ENCODE data around the gene CBR3. TPM values are rescaled to one million over a fixed set of nuclear protein-coding genes. Genes with fewer than 3 reads are reported as not detected.
A peak's percentile ranks its signal among the peaks of the same experiment; 100 is the strongest.

CBR3 gene
- total RNA-seq, 1 donor from 2014 or later, result 3.5 TPM

GRCh38 chr21:36148886-36149285 is 14.0 kb downstream of the CBR3 start:
- Mint-ChIP-seq H3K36me3 (ENCODE audit: low read depth) (no peaks in the 10 kb centered on the region), H3K27me3 (ENCODE audit: low read depth) (no peaks in the 10 kb centered on the region), H3K4me1 (ENCODE audit: low read depth) (peaks cover 7% of the 10 kb centered on the region), H3K9me3 (ENCODE audit: low read depth) (no peaks in the 10 kb centered on the region), H3K4me3 (ENCODE audit: unreplicated experiment) (no peak overlapping the region), H3K27ac (ENCODE audit: unreplicated experiment) (no peak overlapping the region)
- DNase-seq (ENCODE audit: low spot score), result peak; percentile 14
- TF ChIP-seq CTCF (IDR thresholded peaks at IDR 0.05), result no peak

GRCh38 chr21:36149788-36150711 is 15.2 kb downstream of the CBR3 start:
- Mint-ChIP-seq H3K36me3 (ENCODE audit: low read depth) (no peaks in the 10 kb centered on the region), H3K27ac (ENCODE audit: unreplicated experiment) (peak overlapping the region; percentile 82), H3K4me1 (ENCODE audit: low read depth) (peaks cover 7% of the 10 kb centered on the region), H3K4me3 (ENCODE audit: unreplicated experiment) (peak overlapping the region; percentile 16), H3K27me3 (ENCODE audit: low read depth) (no peaks in the 10 kb centered on the region), H3K9me3 (ENCODE audit: low read depth) (no peaks in the 10 kb centered on the region)
- TF ChIP-seq CTCF (IDR thresholded peaks at IDR 0.05), result no peak
- peak; percentile 25 for DNase-seq (ENCODE audit: low spot score)

- no peaks in the 10 kb centered on the region for H3K27me3 Mint-ChIP-seq (ENCODE audit: low read depth)
- H3K4me3 Mint-ChIP-seq (ENCODE audit: unreplicated experiment), result peak overlapping the region; percentile 77
- peaks cover 5% of the 10 kb centered on the region for H3K36me3 Mint-ChIP-seq (ENCODE audit: low read depth)
- DNase-seq (ENCODE audit: low spot score), result no peak
- peak overlapping the region; percentile 22 for H3K27ac Mint-ChIP-seq (ENCODE audit: unreplicated experiment)
- no peak for TF ChIP-seq CTCF (IDR thresholded peaks at IDR 0.05)
- peaks cover 15% of the 10 kb centered on the region for H3K4me1 Mint-ChIP-seq (ENCODE audit: low read depth)
- no peaks in the 10 kb centered on the region for H3K9me3 Mint-ChIP-seq (ENCODE audit: low read depth)
Measured at GRCh38 chr21:36155603-36156338, 20.9 kb downstream of the CBR3 start.

GRCh38 chr21:36156339-36156814 is 21.5 kb downstream of the CBR3 start:
- peak; percentile 100 for DNase-seq (ENCODE audit: low spot score)
- Mint-ChIP-seq H3K36me3 (ENCODE audit: low read depth) (peaks cover 7% of the 10 kb centered on the region), H3K4me3 (ENCODE audit: unreplicated experiment) (peak overlapping the region; percentile 77), H3K4me1 (ENCODE audit: low read depth) (peaks cover 16% of the 10 kb centered on the region), H3K9me3 (ENCODE audit: low read depth) (no peaks in the 10 kb centered on the region), H3K27me3 (ENCODE audit: low read depth) (no peaks in the 10 kb centered on the region), H3K27ac (ENCODE audit: unreplicated experiment) (no peak overlapping the region)
- TF ChIP-seq CTCF (IDR thresholded peaks at IDR 0.05), result no peak
